Right kidney (tissue), 1 donor: Measurements from ENCODE around the gene FOXP1.

Experiments
- DNase-seq: peaks from one replicate; pipeline ENCODE4 v3.0.0-alpha.2; 2016

FOXP1 gene

DNA sequence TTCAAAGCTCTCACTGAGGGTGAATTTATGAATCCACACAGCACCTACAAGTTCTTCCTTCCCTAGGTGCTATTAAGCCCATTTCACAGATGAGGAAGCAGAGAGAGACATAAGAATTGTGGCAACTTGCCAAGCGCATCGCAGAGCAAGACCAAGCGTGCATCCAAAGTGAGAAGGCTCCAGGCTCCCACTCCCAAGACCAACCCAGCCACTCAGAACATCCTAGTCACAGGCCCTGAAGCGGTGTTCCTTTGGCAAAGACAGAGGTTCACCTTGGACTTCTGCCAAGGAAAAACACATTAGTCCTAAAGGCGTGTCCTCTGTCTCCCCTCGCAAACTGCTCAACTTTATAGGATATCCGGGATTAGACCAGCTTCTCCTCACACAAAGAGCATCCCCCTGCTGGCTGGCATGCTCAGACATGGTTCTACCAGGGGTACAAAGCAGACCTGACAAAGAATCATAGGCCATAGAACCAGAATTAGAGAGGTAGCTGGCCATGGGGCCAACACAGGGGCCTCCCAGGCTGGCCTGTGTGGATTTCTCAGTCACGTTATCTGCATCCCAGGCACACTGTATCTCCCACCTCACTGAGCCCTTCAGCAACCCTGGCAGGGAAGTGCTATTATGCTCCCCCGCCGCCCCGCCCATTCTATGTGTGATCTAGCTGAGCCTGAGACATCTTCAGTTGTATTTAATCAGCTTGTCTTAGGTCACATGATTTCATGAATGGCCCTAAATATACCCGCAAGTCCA lies 160.2 kb downstream of the FOXP1 start:
- DNase-seq = no peak

DNA sequence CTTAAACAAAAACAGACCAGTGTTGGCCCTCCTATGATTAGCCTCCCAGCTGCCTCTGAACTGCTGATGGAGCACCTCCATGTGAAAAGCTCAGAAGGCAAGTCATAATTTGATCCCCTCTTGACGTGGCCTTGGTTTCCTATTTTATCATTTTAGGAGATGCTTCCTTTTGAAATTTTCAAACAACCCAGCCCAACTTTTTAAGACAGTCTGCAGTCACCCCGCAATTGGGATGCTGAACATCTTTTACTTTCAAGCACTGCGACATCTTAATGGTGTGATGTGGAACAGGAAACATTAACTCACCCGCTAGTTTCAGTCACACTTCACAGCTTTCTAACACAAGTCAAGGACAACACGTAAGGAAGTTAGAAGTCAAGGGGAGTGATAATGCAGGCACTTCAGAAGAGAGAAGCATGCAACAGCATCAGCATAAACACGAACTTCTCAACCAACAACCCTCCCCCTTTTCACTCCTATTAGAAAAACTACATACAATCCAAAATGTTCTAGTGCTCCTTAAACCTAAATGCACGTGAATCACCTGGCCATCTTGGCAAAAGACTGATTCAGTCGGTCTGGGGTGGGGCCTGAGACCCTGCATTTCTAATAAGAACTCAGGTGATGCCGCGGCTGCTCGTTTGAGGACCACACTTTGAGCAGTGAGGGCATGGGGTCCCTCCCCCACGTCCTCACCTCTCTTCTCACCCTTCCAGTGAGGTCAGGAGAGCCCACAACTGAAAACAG lies 161.5 kb downstream of the FOXP1 start:
- DNase-seq = no peak

DNA sequence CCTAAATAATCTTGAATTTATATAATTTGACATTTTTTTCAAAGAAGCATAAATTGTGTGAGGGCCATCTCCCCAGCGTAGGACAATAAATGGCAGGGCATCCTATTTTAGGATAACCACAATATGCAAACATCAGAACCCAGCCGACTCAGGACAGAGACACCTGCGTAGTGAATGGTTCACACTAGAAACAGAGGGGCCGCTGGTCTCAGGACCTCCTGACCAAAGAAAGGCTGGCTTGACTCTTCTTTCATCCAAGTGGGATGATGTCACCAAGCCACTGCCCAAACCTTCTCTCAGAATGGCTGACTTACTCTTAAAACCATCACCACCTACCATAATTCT lies 162.1 kb downstream of the FOXP1 start:
- DNase-seq = no peak

DNA sequence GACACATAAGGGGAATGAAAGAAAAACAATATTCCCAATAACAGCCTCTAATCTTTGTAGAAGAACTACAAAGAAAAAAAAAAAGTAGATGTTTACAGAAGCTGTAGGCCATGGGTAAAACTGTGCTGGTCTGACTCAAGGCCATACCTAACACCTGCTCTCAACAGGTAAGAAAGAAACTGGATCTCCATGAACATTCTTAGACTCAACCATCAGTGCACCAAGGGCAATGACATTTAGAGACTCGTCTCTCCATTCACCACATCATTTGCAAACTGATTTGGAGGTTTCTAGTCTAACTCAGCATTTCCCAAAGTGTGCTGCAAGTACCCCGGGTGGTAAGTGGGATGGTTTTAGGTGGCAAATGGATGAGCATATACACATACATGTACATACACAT lies 164.2 kb downstream of the FOXP1 start:
- DNase-seq = no peak

DNA sequence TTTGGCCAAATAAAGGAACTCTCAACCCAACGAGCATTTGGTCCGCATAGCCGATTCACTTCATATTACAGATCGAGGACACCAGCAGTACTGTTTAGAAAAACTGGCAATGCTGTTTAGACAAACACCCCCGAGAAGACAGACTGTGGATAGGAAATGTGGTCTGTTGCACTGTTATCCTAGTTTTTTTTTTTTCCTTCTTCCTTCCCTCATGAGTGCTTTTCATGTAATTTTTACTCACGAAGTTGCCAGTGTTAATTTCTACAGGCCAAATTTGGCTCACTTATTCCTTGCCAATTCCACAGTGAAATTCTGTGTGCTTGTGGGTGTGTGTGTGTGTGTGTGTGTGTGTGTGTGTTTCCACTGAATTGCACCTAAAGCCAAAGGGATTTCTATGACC lies 165.7 kb downstream of the FOXP1 start:
- DNase-seq = no peak

DNA sequence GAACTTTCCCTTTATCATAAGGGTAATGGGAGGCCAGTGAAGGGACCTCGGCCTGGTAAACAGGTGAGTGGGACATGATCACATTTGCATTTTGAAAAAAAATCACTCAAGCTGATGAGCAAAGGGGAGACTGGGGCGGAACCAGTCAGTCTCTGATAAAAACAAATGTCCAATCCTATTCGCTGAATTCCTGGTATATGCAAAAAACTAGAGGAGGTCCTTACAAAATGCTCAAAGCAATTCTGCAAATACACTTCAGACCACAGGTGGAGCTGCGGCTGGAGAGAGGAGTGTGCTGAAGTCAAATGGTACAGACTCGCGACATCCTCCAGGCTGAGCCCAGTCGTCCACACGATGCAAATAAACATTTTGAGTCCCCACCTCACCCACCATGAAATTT lies 166.7 kb downstream of the FOXP1 start:
- no peak for DNase-seq

DNA sequence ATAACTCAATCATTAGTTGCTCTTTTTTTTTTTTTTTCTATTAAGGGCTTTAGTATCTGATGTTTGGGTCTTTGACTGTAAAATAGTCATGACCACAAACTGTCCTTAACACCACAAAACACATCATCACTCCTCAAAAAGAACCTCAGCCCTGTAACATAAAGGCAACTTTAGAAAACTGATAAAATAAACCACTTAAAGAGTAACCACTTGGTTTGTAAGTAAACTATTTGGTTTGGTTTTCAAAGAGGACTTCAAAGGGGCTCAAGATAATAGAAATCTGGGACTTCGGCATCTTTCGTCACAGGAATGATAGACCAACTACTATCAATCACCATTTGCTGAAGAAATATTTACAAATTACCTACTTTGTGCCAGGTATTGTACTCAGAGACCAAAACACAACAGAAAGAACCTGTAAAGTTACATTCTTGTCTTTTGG lies 167.8 kb downstream of the FOXP1 start:
- no peak for DNase-seq

DNA sequence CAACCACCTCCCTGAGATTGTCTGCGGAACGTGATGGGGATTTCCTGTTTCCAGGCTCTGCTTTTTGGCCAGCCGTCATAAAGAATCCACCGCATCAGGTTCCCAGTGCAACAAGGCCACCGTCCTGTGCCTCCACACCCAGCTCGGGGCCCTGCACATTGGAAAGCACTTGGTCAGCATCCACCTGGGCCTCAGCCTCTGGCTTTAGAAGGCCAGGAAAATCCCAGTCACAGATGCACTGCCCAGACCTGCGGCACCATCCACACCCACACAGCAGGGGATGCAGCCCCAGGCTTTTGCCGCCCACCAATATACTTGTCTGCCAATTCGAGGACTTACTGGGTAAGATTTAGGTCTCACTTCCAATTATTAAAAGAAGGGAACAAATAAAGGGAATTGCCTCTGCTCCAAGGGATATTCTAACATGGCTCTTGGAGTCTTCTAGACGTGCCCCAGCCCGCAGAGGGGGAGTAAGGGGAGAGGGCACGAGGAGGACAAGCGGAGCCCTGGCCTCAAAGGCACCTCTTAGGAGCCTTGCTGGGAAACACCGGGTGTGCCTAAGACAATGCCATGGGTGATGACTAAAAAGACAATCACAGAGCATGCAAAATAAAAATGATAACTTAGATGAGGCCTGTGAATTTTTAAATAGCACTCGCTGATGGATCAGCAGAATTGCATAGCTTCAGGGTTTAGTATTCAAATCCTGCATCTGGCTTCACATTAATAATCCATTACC lies 169.2 kb downstream of the FOXP1 start:
- DNase-seq = no peak

DNA sequence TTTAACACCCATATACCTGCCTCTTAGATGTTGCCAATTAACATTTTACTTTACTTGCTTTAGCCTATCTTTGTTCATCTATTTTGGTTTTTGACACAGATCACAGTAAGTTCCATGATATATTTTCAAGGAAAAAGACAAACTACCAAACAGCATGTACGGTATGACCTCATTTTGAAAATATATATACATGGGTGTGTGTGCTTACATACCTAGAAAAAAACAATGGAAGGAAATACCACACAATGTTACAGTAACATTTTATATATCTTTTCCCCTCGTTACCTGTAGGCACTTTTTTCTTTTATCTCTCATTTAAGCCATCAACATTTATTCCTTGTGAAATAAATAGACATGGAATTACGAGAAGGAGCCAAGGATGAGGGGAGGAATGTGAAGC lies 170.0 kb downstream of the FOXP1 start:
- DNase-seq = no peak

DNA sequence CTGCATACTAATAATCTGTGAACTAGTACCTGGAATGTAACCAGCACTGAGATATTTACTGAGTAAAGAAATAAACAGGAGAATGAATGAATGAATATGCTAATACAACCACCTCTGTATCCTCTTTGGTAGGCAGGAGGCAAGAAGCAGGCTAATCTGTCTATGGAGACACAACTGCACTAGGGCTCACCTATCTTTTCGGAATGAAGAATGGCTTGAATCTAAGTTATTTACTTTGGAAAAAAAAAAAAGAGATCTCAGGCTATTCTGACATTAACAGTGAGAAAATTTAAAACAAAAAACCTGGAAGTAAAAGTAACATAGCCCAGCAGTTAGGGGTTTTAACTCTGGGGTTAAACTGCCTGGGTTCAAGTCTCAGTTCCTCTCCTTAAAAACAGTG lies 174.2 kb downstream of the FOXP1 start:
- DNase-seq = no peak

DNA sequence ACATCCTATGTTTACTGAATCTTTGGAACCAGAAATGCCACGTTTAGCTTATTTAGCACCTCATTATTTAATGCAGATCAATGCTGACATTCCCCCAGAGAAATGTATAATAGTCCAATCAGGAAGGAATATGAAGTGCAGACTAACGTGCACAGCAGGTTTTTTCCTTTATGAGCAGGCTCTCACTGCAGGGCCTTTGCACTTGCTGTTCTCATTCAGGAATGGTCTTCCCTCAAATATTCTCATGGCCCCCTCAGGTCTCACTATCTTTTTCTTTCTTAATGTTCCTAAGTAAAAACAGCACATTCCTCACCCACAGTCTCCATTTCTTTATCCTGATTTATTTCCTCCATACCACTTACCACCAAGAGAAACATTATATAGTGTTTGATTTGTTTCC lies 174.6 kb downstream of the FOXP1 start:
- no peak for DNase-seq

DNA sequence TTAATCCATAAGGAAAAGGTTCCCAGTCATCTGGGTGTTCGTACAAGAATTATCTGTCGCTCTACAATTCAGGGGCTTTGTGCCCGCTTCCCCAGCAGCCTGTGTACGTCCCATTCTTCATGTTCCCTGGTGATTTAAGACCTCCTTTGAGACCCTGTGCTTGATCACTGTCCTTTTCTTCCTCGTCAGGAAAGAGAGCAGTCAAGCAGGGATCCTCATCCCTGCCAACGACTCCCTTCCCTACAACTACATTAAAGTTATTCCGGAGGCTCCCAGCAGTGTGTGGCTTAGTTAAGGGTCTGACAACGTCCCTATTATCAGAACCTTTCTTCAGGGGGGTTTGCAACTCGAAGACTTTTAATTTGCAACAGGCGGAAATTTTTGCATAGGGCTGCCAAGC lies 175.7 kb downstream of the FOXP1 start:
- DNase-seq = no peak

DNA sequence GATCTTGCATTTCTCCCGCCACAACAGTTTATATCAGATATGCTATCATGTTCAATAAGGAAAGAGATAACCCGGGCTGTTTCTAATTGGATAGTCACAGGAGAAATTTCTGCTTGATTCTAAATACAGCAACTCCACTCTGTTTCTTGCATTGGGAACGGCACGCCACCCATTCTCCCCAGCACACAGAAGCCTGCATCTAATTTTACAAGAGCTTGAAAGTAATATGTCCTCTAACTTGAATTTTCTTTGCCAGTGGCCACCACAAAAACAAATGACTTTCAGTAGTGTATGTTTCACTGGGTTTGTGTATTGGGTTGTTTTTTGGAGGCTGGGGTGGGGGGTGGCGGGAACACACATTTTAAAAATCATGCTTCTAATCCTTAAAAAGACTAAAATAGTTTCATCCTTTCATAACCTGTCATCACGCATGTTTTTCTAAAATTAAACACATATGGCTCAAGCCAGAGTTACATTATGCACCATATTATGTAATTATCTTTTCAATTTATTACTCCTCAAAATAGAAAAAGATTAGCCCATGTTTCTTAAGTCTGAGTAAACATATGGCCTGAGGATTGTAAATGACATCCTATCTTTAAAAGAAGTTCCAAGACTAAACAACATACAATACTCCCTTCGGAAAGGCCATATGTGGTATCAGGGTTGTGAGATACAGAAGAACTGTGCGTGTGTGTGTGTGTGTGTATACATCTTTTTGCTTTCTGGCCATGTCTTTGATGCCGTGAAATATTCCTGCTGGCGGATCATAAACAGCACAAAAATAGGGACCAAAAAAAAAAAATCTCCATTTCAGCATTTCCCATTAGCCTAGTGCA lies 176.3 kb downstream of the FOXP1 start:
- no peak for DNase-seq

DNA sequence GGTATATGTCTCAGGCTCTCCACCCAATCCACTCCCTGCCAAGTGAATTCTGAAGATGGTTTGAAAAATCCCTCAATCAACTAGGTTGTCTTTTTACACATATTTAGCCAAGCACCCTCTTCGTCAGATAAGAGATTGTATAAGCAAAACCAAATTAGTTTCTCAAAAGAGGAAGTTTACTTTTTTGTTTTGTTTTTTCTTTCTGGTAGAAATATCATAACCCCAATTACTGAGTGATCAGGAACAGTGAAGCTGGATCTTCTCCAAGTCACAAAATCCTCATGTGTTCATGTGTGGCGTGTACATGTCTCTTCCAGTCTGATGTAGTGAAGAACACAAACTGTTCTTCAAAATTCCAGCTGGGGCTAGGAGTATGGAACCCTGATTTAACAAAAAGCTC lies 180.6 kb downstream of the FOXP1 start:
- no peak for DNase-seq

DNA sequence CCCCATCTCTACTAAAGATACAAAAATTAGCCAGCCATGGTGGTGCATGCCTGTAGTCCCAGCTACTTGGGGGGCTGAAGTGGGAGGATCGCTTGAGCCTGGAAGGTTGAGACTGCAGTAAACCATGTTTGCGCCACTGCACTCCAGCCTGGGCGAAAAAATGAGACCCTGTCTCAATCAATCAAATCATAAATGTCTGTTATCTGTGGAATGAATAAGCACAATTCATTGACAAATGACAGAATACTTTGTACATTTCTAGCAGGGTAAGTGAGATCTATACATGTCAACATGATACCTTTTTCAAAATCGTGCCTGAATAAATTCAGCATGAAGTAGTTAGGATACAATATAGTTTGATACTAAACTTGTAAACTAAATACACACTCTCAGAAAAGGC lies 181.2 kb downstream of the FOXP1 start:
- DNase-seq = no peak

DNA sequence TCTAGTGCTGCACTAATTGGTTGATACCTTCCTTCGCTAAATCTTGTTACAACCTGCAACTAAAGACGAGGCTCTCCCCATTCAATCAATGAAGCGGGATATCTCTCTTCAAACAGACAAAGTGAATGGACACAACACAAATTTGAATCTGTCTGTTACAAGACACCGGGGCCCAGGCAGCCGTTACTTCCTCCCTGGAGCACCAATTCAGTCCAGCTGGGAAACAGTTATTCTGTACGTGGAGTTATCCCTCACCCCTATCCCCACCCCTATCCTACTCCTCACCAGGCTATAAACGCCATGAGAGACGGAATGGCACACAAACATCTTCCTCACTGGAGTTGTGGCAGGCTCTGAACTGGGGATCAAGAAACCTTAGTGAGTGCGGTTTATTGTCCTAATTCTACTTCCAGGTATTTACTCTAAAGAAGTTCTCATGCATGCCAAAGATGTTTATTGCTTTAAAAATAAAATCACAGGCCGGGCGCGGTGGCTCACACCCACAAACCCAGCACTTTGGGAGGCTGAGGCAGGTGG lies 181.8 kb downstream of the FOXP1 start:
- DNase-seq = no peak

DNA sequence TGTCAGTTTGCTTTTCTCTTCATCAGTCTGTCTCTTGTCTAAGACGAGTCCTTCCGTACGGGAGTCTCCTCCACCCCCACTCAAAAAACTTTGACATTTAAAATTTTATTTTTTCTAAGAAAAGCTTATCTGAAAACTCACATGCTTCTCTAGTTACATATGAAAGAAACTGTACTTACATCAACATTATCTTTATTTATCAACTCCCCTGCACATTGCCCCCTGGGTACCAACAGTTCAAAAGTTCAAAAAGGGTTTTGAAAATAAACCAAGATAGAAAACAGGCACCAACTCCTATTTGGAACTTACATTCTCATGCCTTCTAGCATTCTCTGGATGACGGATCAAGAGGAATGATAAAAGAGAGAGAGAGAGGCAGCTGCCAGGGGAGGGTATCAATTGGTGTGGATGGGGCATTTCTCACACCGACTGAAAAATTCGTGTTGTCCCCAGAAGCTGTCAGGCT lies 182.5 kb downstream of the FOXP1 start:
- no peak for DNase-seq

DNA sequence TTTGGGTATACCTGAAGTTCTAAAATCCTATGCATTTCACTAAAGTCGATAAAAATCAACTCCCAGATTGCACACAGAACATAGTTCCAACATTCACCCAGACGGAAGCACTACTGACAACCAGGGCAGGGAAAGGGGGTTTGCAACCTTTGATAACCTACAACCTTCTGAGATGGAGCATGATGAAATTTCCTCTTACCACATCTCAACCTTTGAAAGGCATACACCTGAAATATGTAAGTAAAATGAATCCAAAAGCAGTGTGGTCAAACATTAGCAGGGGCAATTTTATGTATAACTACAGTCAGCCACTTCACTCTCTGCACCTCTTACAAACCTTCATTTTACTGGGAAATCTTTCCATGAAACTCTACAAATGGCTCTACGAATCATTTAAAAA lies 184.1 kb downstream of the FOXP1 start:
- DNase-seq = no peak

DNA sequence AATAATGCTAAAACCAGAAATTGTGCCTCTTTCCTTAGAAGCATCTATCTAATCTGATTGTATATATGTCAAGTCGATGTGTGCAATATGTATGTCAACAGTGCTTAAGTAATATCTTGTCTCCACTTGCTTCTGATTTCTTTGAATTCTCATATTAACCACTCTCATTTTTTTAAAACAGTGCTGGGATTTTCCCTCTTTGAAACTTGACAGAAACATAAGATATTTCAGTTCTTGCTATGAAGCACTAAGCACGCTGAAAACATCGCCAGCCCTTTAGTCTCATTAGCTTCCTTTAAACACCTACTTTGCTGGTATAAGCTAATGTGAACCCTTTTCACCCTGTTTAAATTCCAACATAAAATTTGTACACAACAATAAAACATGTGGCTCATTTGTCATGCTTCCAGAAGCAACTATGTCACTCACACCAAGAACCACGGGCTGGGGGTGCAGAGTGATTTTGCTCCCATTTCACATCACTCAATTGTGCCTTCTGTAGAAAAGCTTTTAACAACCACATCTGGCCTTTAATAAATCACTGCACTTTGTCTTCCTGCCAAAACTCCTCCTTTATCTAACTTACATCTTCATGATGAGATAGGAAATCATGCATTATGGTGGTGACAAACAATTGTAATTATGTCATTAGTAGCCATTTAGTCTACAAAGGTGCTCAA lies 185.2 kb downstream of the FOXP1 start:
- DNase-seq = no peak

DNA sequence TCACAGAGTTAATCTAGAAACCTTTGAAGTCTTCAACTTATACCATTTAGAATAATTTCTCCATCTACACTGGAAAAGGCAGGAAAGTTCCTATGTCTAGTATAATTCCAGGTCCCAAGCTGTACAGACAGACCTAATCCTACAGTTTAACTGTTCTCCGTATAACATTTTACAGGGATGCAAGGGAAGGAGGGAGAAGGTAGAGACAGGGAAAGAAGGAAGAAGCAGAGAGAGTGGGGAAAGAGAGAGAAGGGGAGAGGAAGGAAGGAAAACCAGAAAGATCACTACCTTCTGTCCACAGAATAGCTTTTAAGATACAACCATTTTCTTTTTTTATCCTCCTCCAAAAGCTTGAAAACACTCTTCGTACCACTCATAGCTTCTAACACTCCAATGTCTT lies 185.8 kb downstream of the FOXP1 start:
- no peak for DNase-seq

DNA sequence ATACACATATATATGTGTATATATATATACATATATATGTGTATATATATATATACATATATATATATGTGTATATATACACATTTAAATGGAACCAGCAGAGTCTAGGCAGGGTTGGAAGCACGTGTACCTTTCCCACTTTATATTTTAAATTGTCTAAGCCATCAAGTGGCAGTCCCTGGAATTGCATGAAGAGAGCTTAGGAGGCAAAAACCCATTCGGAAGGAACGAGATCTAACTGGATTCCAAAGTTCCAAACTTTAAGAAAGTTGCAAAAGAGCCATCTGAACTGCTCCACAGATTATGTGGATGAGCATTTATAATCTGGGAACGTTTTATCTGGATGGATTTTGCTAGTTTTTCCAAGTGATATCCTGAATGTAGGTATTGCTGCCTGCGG lies 186.5 kb downstream of the FOXP1 start:
- DNase-seq = no peak
